Dendritic cell treated with granulocyte-macrophage colony-stimulating factor and Interleukin-4, amounts not matched to agents 40 ng/mL and 50 ng/mL, for 4 days (primary cell): Measurements from ENCODE around the gene SPEG.

Experiments
- H3K27ac Mint-ChIP-seq: one replicate; pipeline ENCODE4 v1.8.0; 2022; ENCODE audit warnings: mild to moderate bottlenecking, mixed read lengths
- H3K27me3 Mint-ChIP-seq: one replicate; pipeline ENCODE4 v1.8.0; 2022; ENCODE audit warnings: mild to moderate bottlenecking, mixed read lengths
- H3K36me3 Mint-ChIP-seq: one replicate; pipeline ENCODE4 v1.8.0; 2022; ENCODE audit warnings: low read depth, mixed read lengths
- H3K4me1 Mint-ChIP-seq: one replicate; pipeline ENCODE4 v1.8.0; 2022; ENCODE audit warnings: low read depth, mixed read lengths
- H3K4me3 Mint-ChIP-seq: one replicate; pipeline ENCODE4 v1.8.0; 2022; ENCODE audit warnings: mild to moderate bottlenecking, moderate library complexity, mixed read lengths
- H3K9me3 Mint-ChIP-seq: one replicate; pipeline ENCODE4 v1.8.0; 2022; ENCODE audit warnings: mixed read lengths
- intact Hi-C: fragments of 100-400 bp; cut with micrococcal nuclease; formaldehyde crosslinking; loops from one replicate; pipeline ENCODE4 v1.15.0; 2022

The SPEG gene

GRCh38 chr2:219447242-219448098 is 12.8 kb downstream of the SPEG start:
- H3K36me3 Mint-ChIP-seq: no peaks in the 10 kb centered on the region
- no peak overlapping the region for H3K4me3 Mint-ChIP-seq
- peaks cover 91% of the 10 kb centered on the region for H3K27me3 Mint-ChIP-seq
- no peak overlapping the region for H3K27ac Mint-ChIP-seq
- intact Hi-C loops: no loop called here
- H3K4me1 Mint-ChIP-seq: peaks cover 6% of the 10 kb centered on the region
- no peaks in the 10 kb centered on the region for H3K9me3 Mint-ChIP-seq

GRCh38 chr2:219448099-219448775 is 13.6 kb downstream of the SPEG start:
- Mint-ChIP-seq H3K27ac (no peak overlapping the region), H3K9me3 (no peaks in the 10 kb centered on the region), H3K4me3 (no peak overlapping the region), H3K27me3 (peaks cover 90% of the 10 kb centered on the region), H3K36me3 (no peaks in the 10 kb centered on the region), H3K4me1 (no peaks in the 10 kb centered on the region)
- intact Hi-C loops: no loop called here

- H3K9me3 Mint-ChIP-seq: no peaks in the 10 kb centered on the region
- no peak overlapping the region for H3K27ac Mint-ChIP-seq
- H3K4me3 Mint-ChIP-seq: no peak overlapping the region
- H3K4me1 Mint-ChIP-seq: no peaks in the 10 kb centered on the region
- intact Hi-C loops: no loop called here
- H3K27me3 Mint-ChIP-seq: peaks cover 86% of the 10 kb centered on the region
- H3K36me3 Mint-ChIP-seq: no peaks in the 10 kb centered on the region
These were observed 14.2 kb downstream of the SPEG start for GRCh38 chr2:219448776-219449341.

GRCh38 chr2:219449609-219450008 is 15.0 kb downstream of the SPEG start:
- H3K9me3 Mint-ChIP-seq: no peaks in the 10 kb centered on the region
- H3K4me3 Mint-ChIP-seq: no peak overlapping the region
- H3K27me3 Mint-ChIP-seq: peaks cover 79% of the 10 kb centered on the region
- H3K4me1 Mint-ChIP-seq: no peaks in the 10 kb centered on the region
- H3K36me3 Mint-ChIP-seq: no peaks in the 10 kb centered on the region
- intact Hi-C loops: no loop called here
- H3K27ac Mint-ChIP-seq: no peak overlapping the region

- peaks cover 6% of the 10 kb centered on the region for H3K4me1 Mint-ChIP-seq
- peaks cover 61% of the 10 kb centered on the region for H3K27me3 Mint-ChIP-seq
- H3K27ac Mint-ChIP-seq: no peak overlapping the region
- no peaks in the 10 kb centered on the region for H3K9me3 Mint-ChIP-seq
- no peaks in the 10 kb centered on the region for H3K36me3 Mint-ChIP-seq
- intact Hi-C loops: no loop called here
- no peak overlapping the region for H3K4me3 Mint-ChIP-seq
These were observed 17.2 kb downstream of the SPEG start for GRCh38 chr2:219451661-219452360.

GRCh38 chr2:219452361-219453317 is 18.0 kb downstream of the SPEG start:
- H3K36me3 Mint-ChIP-seq: no peaks in the 10 kb centered on the region
- H3K27ac Mint-ChIP-seq: no peak overlapping the region
- intact Hi-C loops: no loop called here
- peaks cover 6% of the 10 kb centered on the region for H3K4me1 Mint-ChIP-seq
- H3K4me3 Mint-ChIP-seq: no peak overlapping the region
- no peaks in the 10 kb centered on the region for H3K9me3 Mint-ChIP-seq
- H3K27me3 Mint-ChIP-seq: peaks cover 53% of the 10 kb centered on the region

- H3K9me3 Mint-ChIP-seq: no peaks in the 10 kb centered on the region
- H3K4me3 Mint-ChIP-seq: no peak overlapping the region
- peaks cover 10% of the 10 kb centered on the region for H3K4me1 Mint-ChIP-seq
- intact Hi-C loops: no loop called here
- peaks cover 46% of the 10 kb centered on the region for H3K27me3 Mint-ChIP-seq
- H3K36me3 Mint-ChIP-seq: no peaks in the 10 kb centered on the region
- no peak overlapping the region for H3K27ac Mint-ChIP-seq
These were observed 19.3 kb downstream of the SPEG start for GRCh38 chr2:219453671-219454590.

- Mint-ChIP-seq H3K4me3 (no peak overlapping the region), H3K36me3 (no peaks in the 10 kb centered on the region), H3K27ac (no peak overlapping the region), H3K4me1 (peaks cover 10% of the 10 kb centered on the region), H3K27me3 (peaks cover 33% of the 10 kb centered on the region), H3K9me3 (no peaks in the 10 kb centered on the region)
- intact Hi-C loops: no loop called here
These were observed 20.9 kb downstream of the SPEG start for GRCh38 chr2:219455581-219455980.

GRCh38 chr2:219457784-219458369 is 23.2 kb downstream of the SPEG start:
- Mint-ChIP-seq H3K27me3 (peaks cover 13% of the 10 kb centered on the region), H3K27ac (no peak overlapping the region), H3K9me3 (no peaks in the 10 kb centered on the region), H3K36me3 (no peaks in the 10 kb centered on the region), H3K4me1 (peaks cover 10% of the 10 kb centered on the region), H3K4me3 (no peak overlapping the region)
- intact Hi-C loops: no loop called here

GRCh38 chr2:219458996-219459395 is 24.4 kb downstream of the SPEG start:
- Mint-ChIP-seq H3K27me3 (peaks cover 8% of the 10 kb centered on the region), H3K4me1 (peaks cover 10% of the 10 kb centered on the region), H3K36me3 (no peaks in the 10 kb centered on the region), H3K9me3 (no peaks in the 10 kb centered on the region), H3K4me3 (no peak overlapping the region), H3K27ac (no peak overlapping the region)
- intact Hi-C loops: loop anchor here (1.0 kb wide), 1 partner anchor 71 kb away; no protein-coding TSS in a partner anchor

GRCh38 chr2:219459460-219460311 is 25.0 kb downstream of the SPEG start:
- H3K4me1 Mint-ChIP-seq: peaks cover 10% of the 10 kb centered on the region
- H3K36me3 Mint-ChIP-seq: no peaks in the 10 kb centered on the region
- intact Hi-C loops: loop anchor here (1.0 kb wide), 1 partner anchor 71 kb away; no protein-coding TSS in a partner anchor
- peaks cover 8% of the 10 kb centered on the region for H3K27me3 Mint-ChIP-seq
- no peak overlapping the region for H3K4me3 Mint-ChIP-seq
- no peak overlapping the region for H3K27ac Mint-ChIP-seq
- H3K9me3 Mint-ChIP-seq: no peaks in the 10 kb centered on the region
